LNCAP (cell line): ENCODE data around the gene ARHGEF28.

ENCODE experiments used
- CTCF ChIP-seq: fragments of 450-650 bp; IDR thresholded peaks from 2 replicates; pipeline ENCODE4 v1.5.1; 2017; ENCODE audit warnings: mild to moderate bottlenecking

Gene ARHGEF28

GRCh38 chr5:73799401-73799972 is 173.5 kb downstream of the ARHGEF28 start:
- no peak for TF ChIP-seq CTCF

GRCh38 chr5:73801686-73802085 is 175.7 kb downstream of the ARHGEF28 start:
- no peak for TF ChIP-seq CTCF

- TF ChIP-seq CTCF, result no peak
Measured at GRCh38 chr5:73805449-73805848, 179.5 kb downstream of the ARHGEF28 start.

GRCh38 chr5:73808911-73809310 is 182.9 kb downstream of the ARHGEF28 start:
- no peak for TF ChIP-seq CTCF

GRCh38 chr5:73810429-73810828 is 184.4 kb downstream of the ARHGEF28 start:
- TF ChIP-seq CTCF, result no peak

GRCh38 chr5:73812457-73812856 is 186.5 kb downstream of the ARHGEF28 start:
- no peak for TF ChIP-seq CTCF

- no peak for TF ChIP-seq CTCF
Measured at GRCh38 chr5:73812962-73813588, 187.1 kb downstream of the ARHGEF28 start.
